ENCODE results near the gene PCNX2.

The PCNX2 gene

GRCh38 chr1:233166896-233167295, 128.6 kb downstream of the PCNX2 start:
- no peaks in the 10 kb centered on the region for H3K9me3 ChIP-seq (replicated peaks; ENCODE audit: insufficient read depth, low read length)
- no peak overlapping the region for H2AFZ ChIP-seq (ENCODE audit: low read length)
- no peak overlapping the region for H3K4me2 ChIP-seq (ENCODE audit: low read depth, low read length)
- TF ChIP-seq, protein P1, sequence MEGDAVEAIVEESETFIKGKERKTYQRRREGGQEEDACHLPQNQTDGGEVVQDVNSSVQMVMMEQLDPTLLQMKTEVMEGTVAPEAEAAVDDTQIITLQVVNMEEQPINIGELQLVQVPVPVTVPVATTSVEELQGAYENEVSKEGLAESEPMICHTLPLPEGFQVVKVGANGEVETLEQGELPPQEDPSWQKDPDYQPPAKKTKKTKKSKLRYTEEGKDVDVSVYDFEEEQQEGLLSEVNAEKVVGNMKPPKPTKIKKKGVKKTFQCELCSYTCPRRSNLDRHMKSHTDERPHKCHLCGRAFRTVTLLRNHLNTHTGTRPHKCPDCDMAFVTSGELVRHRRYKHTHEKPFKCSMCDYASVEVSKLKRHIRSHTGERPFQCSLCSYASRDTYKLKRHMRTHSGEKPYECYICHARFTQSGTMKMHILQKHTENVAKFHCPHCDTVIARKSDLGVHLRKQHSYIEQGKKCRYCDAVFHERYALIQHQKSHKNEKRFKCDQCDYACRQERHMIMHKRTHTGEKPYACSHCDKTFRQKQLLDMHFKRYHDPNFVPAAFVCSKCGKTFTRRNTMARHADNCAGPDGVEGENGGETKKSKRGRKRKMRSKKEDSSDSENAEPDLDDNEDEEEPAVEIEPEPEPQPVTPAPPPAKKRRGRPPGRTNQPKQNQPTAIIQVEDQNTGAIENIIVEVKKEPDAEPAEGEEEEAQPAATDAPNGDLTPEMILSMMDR (IDR thresholded peaks at IDR 0.05; ENCODE audit: low read length) = no peak
- no peak for TF ChIP-seq EZH2 (optimal IDR thresholded peaks at IDR 0.05; ENCODE audit: low read depth, low read length)
- H3K79me2 ChIP-seq (ENCODE audit: low read length) = no peaks in the 10 kb centered on the region
- no peaks in the 10 kb centered on the region for H3K36me3 ChIP-seq (replicated peaks; ENCODE audit: insufficient read depth, low read length)
- no peak for DNase-seq
- no peak overlapping the region for H3K27ac ChIP-seq (ENCODE audit: low read length)
- no peak overlapping the region for H3K9ac ChIP-seq (ENCODE audit: low read length)
- no peaks in the 10 kb centered on the region for H3K9me2 ChIP-seq (replicated peaks; ENCODE audit: insufficient read depth, low read length)
- H3K4me3 ChIP-seq (ENCODE audit: low read length) = no peak overlapping the region
- no peaks in the 10 kb centered on the region for H3K27me3 ChIP-seq (replicated peaks; ENCODE audit: insufficient read depth, low read length)
- H3F3A ChIP-seq (ENCODE audit: insufficient read depth, low read length) = no peaks in the 10 kb centered on the region
- H3K4me1 ChIP-seq (ENCODE audit: low read length) = no peaks in the 10 kb centered on the region
- no peaks in the 10 kb centered on the region; the same call in 1 of the 2 replicates for H4K20me1 ChIP-seq (ENCODE audit: insufficient read depth, low read length)

- Histone ChIP-seq H3K9me3 (replicated peaks; ENCODE audit: insufficient read depth, low read length) (no peaks in the 10 kb centered on the region), H3K4me3 (ENCODE audit: low read length) (no peak overlapping the region), H3K79me2 (ENCODE audit: low read length) (no peaks in the 10 kb centered on the region), H3K4me2 (ENCODE audit: low read depth, low read length) (no peak overlapping the region), H3K9me2 (replicated peaks; ENCODE audit: insufficient read depth, low read length) (no peaks in the 10 kb centered on the region), H4K20me1 (ENCODE audit: insufficient read depth, low read length) (no peaks in the 10 kb centered on the region; the same call in 1 of the 2 replicates), H3K27me3 (replicated peaks; ENCODE audit: insufficient read depth, low read length) (no peaks in the 10 kb centered on the region), H3K36me3 (replicated peaks; ENCODE audit: insufficient read depth, low read length) (no peaks in the 10 kb centered on the region), H3F3A (ENCODE audit: insufficient read depth, low read length) (no peaks in the 10 kb centered on the region), H2AFZ (ENCODE audit: low read length) (no peak overlapping the region), H3K4me1 (ENCODE audit: low read length) (no peaks in the 10 kb centered on the region), H3K9ac (ENCODE audit: low read length) (no peak overlapping the region), H3K27ac (ENCODE audit: low read length) (no peak overlapping the region)
- no peak for DNase-seq
- TF ChIP-seq EZH2 (optimal IDR thresholded peaks at IDR 0.05; ENCODE audit: low read depth, low read length) (no peak), EZH2phosphoT487 (IDR thresholded peaks at IDR 0.05; ENCODE audit: low read length) (no peak)
- TF ChIP-seq, protein P1 (IDR thresholded peaks at IDR 0.05; ENCODE audit: low read length) = no peak
These were observed 131.8 kb downstream of the PCNX2 start for GRCh38 chr1:233163696-233164095.

GRCh38 chr1:233158322-233158721, 137.2 kb downstream of the PCNX2 start:
- H3K9me3 ChIP-seq (replicated peaks; ENCODE audit: insufficient read depth, low read length) = no peaks in the 10 kb centered on the region
- no peaks in the 10 kb centered on the region for H3F3A ChIP-seq (ENCODE audit: insufficient read depth, low read length)
- no peaks in the 10 kb centered on the region for H3K27me3 ChIP-seq (replicated peaks; ENCODE audit: insufficient read depth, low read length)
- H3K4me3 ChIP-seq (ENCODE audit: low read length) = no peak overlapping the region
- no peak overlapping the region for H3K27ac ChIP-seq (ENCODE audit: low read length)
- DNase-seq = no peak
- no peak for TF ChIP-seq EZH2phosphoT487 (IDR thresholded peaks at IDR 0.05; ENCODE audit: low read length)
- TF ChIP-seq, protein P1 (IDR thresholded peaks at IDR 0.05; ENCODE audit: low read length) = no peak
- TF ChIP-seq EZH2 (optimal IDR thresholded peaks at IDR 0.05; ENCODE audit: low read depth, low read length) = no peak
- H3K4me1 ChIP-seq (ENCODE audit: low read length) = no peaks in the 10 kb centered on the region
- no peaks in the 10 kb centered on the region for H3K79me2 ChIP-seq (ENCODE audit: low read length)
- no peaks in the 10 kb centered on the region for H4K20me1 ChIP-seq (ENCODE audit: insufficient read depth, low read length)
- no peak overlapping the region for H3K9ac ChIP-seq (ENCODE audit: low read length)
- no peaks in the 10 kb centered on the region for H3K9me2 ChIP-seq (replicated peaks; ENCODE audit: insufficient read depth, low read length)
- no peaks in the 10 kb centered on the region for H3K36me3 ChIP-seq (replicated peaks; ENCODE audit: insufficient read depth, low read length)
- H3K4me2 ChIP-seq (ENCODE audit: low read depth, low read length) = no peak overlapping the region
- no peak overlapping the region for H2AFZ ChIP-seq (ENCODE audit: low read length)
